H1 (cell line): ENCODE results near the gene SLC22A13.

Source experiments
- ASH2L ChIP-seq: fragments of 200-600, 300-600 bp; sonication (generic); IDR thresholded peaks from one replicate; pipeline ENCODE4 v1.7.1; 2017; ENCODE audit warnings: low read length
- CREB1 ChIP-seq: IDR thresholded peaks from 2 replicates; pipeline ENCODE4 v1.6.1; 2012; ENCODE audit warnings: inconsistent platforms
- EP300 ChIP-seq, 2 experiments: IDR thresholded peaks; 1 replicate in 1 of 2; 2 replicates in 1 of 2; pipeline ENCODE4 v1.6.1; 2011 to 2012; ENCODE audit warnings: low read depth in 2 of 2, low read length in 2 of 2, mild to moderate bottlenecking in 2 of 2, borderline replicate concordance in 1 of 2, inconsistent platforms in 1 of 2, moderate library complexity in 1 of 2
- EZH2 ChIP-seq: fragments of 200-600 bp; sonication (generic); IDR thresholded peaks from 2 replicates; pipeline ENCODE4 v1.7.1; 2012; ENCODE audit warnings: low read depth, mild to moderate bottlenecking, moderate library complexity, low read length, inconsistent platforms; ENCODE audit not compliant: severe bottlenecking
- HDAC6 ChIP-seq: IDR thresholded peaks from one replicate; pipeline ENCODE4 v1.7.1; 2012; ENCODE audit warnings: low read depth, mild to moderate bottlenecking, inconsistent platforms, low read length, moderate library complexity
- JUND ChIP-seq: IDR thresholded peaks from 2 replicates; pipeline ENCODE4 v1.6.1; 2011; ENCODE audit warnings: mild to moderate bottlenecking, improper control_type of control experiment, low read length
- POLR2A ChIP-seq, 2 experiments: IDR thresholded peaks; 1 replicate in 1 of 2; 2 replicates in 1 of 2; pipeline ENCODE4 v1.6.1; 2011; ENCODE audit warnings: low read depth in 2 of 2, low read length in 2 of 2, mild to moderate bottlenecking in 2 of 2; ENCODE audit errors: control extremely low read depth in 1 of 2
- POLR2AphosphoS5 ChIP-seq: IDR thresholded peaks from 2 replicates; pipeline ENCODE4 v1.6.1; 2011; ENCODE audit warnings: low read depth, low read length
- RAD21 ChIP-seq, 2 experiments: IDR thresholded peaks in 1 of 2; conservative IDR thresholded peaks in 1 of 2; 2 replicates each; pipeline ENCODE4 v1.6.1; 2011; ENCODE audit warnings: low read depth in 2 of 2, low read length in 2 of 2, improper control_type of control experiment in 1 of 2, inconsistent platforms in 1 of 2, mild to moderate bottlenecking in 1 of 2, moderate library complexity in 1 of 2
- RFX5 ChIP-seq: IDR thresholded peaks from 2 replicates; pipeline ENCODE4 v1.6.1; 2011; ENCODE audit warnings: low read depth, low read length, improper control_type of control experiment, borderline replicate concordance
- YY1 ChIP-seq: IDR thresholded peaks from 2 replicates; pipeline ENCODE4 v1.6.1; 2011; ENCODE audit warnings: low read depth, mild to moderate bottlenecking, low read length
- TF ChIP-seq, protein P1 (sequence below), 3 experiments: IDR thresholded peaks; 1 replicate in 2 of 3; 2 replicates in 1 of 3; pipeline versions ENCODE4 v1.5.1 to v1.6.1; 2011; ENCODE audit warnings: low read length in 3 of 3, mild to moderate bottlenecking in 3 of 3, inconsistent platforms in 2 of 3, low read depth in 1 of 3, moderate library complexity in 1 of 3; ENCODE audit not compliant: insufficient read depth in 1 of 3; ENCODE audit errors: control extremely low read depth in 1 of 3
- TF ChIP-seq, protein P2 (sequence below): IDR thresholded peaks from 2 replicates; pipeline ENCODE4 v1.6.1; 2011; ENCODE audit warnings: low read length, improper control_type of control experiment

- no peak for TF ChIP-seq POLR2A (IDR thresholded peaks at IDR 0.05; ENCODE audit: control extremely low read depth in 1 of 2, low read depth in 2 of 2, low read length in 2 of 2)
- TF ChIP-seq RAD21 (IDR thresholded peaks at IDR 0.05 in 1 of 2, conservative IDR thresholded peaks at IDR 0.05 in 1 of 2; ENCODE audit: low read depth in 2 of 2, low read length in 2 of 2) = no peak
- TF ChIP-seq, protein P1, sequence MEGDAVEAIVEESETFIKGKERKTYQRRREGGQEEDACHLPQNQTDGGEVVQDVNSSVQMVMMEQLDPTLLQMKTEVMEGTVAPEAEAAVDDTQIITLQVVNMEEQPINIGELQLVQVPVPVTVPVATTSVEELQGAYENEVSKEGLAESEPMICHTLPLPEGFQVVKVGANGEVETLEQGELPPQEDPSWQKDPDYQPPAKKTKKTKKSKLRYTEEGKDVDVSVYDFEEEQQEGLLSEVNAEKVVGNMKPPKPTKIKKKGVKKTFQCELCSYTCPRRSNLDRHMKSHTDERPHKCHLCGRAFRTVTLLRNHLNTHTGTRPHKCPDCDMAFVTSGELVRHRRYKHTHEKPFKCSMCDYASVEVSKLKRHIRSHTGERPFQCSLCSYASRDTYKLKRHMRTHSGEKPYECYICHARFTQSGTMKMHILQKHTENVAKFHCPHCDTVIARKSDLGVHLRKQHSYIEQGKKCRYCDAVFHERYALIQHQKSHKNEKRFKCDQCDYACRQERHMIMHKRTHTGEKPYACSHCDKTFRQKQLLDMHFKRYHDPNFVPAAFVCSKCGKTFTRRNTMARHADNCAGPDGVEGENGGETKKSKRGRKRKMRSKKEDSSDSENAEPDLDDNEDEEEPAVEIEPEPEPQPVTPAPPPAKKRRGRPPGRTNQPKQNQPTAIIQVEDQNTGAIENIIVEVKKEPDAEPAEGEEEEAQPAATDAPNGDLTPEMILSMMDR (IDR thresholded peaks at IDR 0.05; ENCODE audit: control extremely low read depth in 1 of 3, insufficient read depth in 1 of 3, low read depth in 1 of 3, low read length in 3 of 3) = no peak
- TF ChIP-seq, protein P2, sequence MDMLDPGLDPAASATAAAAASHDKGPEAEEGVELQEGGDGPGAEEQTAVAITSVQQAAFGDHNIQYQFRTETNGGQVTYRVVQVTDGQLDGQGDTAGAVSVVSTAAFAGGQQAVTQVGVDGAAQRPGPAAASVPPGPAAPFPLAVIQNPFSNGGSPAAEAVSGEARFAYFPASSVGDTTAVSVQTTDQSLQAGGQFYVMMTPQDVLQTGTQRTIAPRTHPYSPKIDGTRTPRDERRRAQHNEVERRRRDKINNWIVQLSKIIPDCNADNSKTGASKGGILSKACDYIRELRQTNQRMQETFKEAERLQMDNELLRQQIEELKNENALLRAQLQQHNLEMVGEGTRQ = no peak
- TF ChIP-seq POLR2AphosphoS5 = no peak
- TF ChIP-seq EZH2 = no peak
- no peak for TF ChIP-seq JUND
- no peak for TF ChIP-seq YY1
- TF ChIP-seq EP300 (IDR thresholded peaks at IDR 0.05; ENCODE audit: borderline replicate concordance in 1 of 2, low read depth in 2 of 2, low read length in 2 of 2) = no peak
- TF ChIP-seq RFX5 = no peak
- TF ChIP-seq CREB1 = no peak
- no peak for TF ChIP-seq HDAC6
- TF ChIP-seq ASH2L = no peak
These were observed 11.9 kb upstream of the SLC22A13 start for GRCh38 chr3:38253704-38254103.
